ENCODE results near the gene TTC4.

DNA sequence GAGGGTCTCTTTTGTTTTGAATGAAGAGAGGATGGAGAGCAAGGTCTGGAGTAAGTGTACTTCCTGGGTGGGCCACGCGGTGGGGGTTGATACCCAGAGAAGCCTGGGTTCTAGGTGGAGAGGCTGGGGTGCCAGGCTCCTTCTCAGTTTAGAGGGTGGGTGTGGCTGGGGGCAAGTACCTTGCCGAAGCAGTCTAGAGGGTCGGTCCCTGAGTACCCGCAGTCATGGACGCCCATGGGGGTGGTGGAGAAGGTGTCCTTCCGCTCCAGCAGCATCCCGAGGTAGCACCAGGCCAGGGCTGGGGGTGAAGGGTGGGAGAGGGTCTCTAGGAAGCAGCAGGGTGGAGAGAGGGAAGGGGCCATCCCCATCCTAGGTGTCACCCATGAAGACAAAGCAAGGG is 71.1 kb downstream of the TTC4 start:
- no peak for TF ChIP-seq POLR2AphosphoS5 (IDR thresholded peaks at IDR 0.05)
- TF ChIP-seq POLR2A (IDR thresholded peaks at IDR 0.05) = no peak
- TF ChIP-seq, protein P1, sequence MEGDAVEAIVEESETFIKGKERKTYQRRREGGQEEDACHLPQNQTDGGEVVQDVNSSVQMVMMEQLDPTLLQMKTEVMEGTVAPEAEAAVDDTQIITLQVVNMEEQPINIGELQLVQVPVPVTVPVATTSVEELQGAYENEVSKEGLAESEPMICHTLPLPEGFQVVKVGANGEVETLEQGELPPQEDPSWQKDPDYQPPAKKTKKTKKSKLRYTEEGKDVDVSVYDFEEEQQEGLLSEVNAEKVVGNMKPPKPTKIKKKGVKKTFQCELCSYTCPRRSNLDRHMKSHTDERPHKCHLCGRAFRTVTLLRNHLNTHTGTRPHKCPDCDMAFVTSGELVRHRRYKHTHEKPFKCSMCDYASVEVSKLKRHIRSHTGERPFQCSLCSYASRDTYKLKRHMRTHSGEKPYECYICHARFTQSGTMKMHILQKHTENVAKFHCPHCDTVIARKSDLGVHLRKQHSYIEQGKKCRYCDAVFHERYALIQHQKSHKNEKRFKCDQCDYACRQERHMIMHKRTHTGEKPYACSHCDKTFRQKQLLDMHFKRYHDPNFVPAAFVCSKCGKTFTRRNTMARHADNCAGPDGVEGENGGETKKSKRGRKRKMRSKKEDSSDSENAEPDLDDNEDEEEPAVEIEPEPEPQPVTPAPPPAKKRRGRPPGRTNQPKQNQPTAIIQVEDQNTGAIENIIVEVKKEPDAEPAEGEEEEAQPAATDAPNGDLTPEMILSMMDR (IDR thresholded peaks at IDR 0.05) = no peak
- no peak for TF ChIP-seq EP300 (IDR thresholded peaks at IDR 0.05)

Measured in suprapubic skin (tissue), 4 donors.